HEK293T (cell line): Measurements from ENCODE around the gene ABCB9.

Source experiments
- CTCF ChIA-PET: fragments of 350-600 bp; formaldehyde crosslinking; extraction: SDS; loops from one replicate; lab custom pipeline; 2021; ENCODE audit warnings: antibody characterized with exemption, inconsistent platforms; lab: Yijun Ruan, JAX
- POLR2A ChIA-PET: fragments of 350-600 bp; formaldehyde crosslinking; extraction: SDS; loops from one replicate; lab custom pipeline; 2020; ENCODE audit warnings: antibody characterized with exemption, inconsistent platforms; lab: Yijun Ruan, JAX
- DNase-seq: peaks from one replicate; pipeline ENCODE4 v3.0.0; 2012; ENCODE audit warnings: mixed read lengths; ENCODE audit errors: extremely low spot score
- ARNT ChIP-seq: fragments of 450-650 bp; IDR thresholded peaks from 2 replicates; pipeline ENCODE4 v1.6.1; 2017; ENCODE audit warnings: mild to moderate bottlenecking
- BHLHE40 ChIP-seq: fragments of 450-650 bp; IDR thresholded peaks from 2 replicates; pipeline ENCODE4 v1.6.1; 2016; ENCODE audit warnings: mild to moderate bottlenecking, moderate library complexity, borderline replicate concordance
- CTBP1 ChIP-seq: fragments of 450-650 bp; IDR thresholded peaks from 2 replicates; pipeline ENCODE4 v1.6.1; 2016; ENCODE audit warnings: borderline replicate concordance
- ELF4 ChIP-seq: fragments of 450-650 bp; IDR thresholded peaks from 2 replicates; pipeline ENCODE4 v1.6.1; 2017; ENCODE audit warnings: antibody characterized with exemption
- FOXA1 ChIP-seq: fragments of 450-650 bp; IDR thresholded peaks from 2 replicates; pipeline ENCODE4 v1.6.1; 2016; ENCODE audit warnings: mild to moderate bottlenecking
- FOXK2 ChIP-seq: fragments of 450-650 bp; IDR thresholded peaks from 2 replicates; pipeline ENCODE4 v1.6.1; 2016; ENCODE audit warnings: mild to moderate bottlenecking
- FOXM1 ChIP-seq: fragments of 450-650 bp; IDR thresholded peaks from 2 replicates; pipeline ENCODE4 v1.6.1; 2017; ENCODE audit warnings: mild to moderate bottlenecking, borderline replicate concordance
- HDGF ChIP-seq: fragments of 450-650 bp; IDR thresholded peaks from 2 replicates; pipeline ENCODE4 v1.6.1; 2017; ENCODE audit warnings: antibody characterized with exemption, borderline replicate concordance
- L3MBTL2 ChIP-seq: fragments of 450-650 bp; conservative IDR thresholded peaks from 2 replicates; pipeline ENCODE4 v1.6.1; 2016; ENCODE audit warnings: mild to moderate bottlenecking
- LEF1 ChIP-seq: fragments of 450-650 bp; IDR thresholded peaks from 2 replicates; pipeline ENCODE4 v1.6.1; 2017; ENCODE audit warnings: mild to moderate bottlenecking, borderline replicate concordance
- NFRKB ChIP-seq: fragments of 450-650 bp; IDR thresholded peaks from 2 replicates; pipeline ENCODE4 v1.6.1; 2016; ENCODE audit warnings: mild to moderate bottlenecking, moderate library complexity
- PKNOX1 ChIP-seq: fragments of 450-650 bp; IDR thresholded peaks from 2 replicates; pipeline ENCODE4 v1.6.1; 2016
- SP1 ChIP-seq: fragments of 450-650 bp; IDR thresholded peaks from 2 replicates; pipeline ENCODE4 v1.6.1; 2017
- SUZ12 ChIP-seq: fragments of 450-650 bp; IDR thresholded peaks from 2 replicates; pipeline ENCODE4 v1.6.1; 2016; ENCODE audit warnings: mild to moderate bottlenecking
- TARDBP ChIP-seq: fragments of 450-650 bp; IDR thresholded peaks from 2 replicates; pipeline ENCODE4 v1.6.1; 2016
- ZNF384 ChIP-seq: fragments of 450-650 bp; IDR thresholded peaks from 2 replicates; pipeline ENCODE4 v1.6.1; 2016

ABCB9 gene

GRCh38 chr12:122974274-122974891 is 8.1 kb upstream of the ABCB9 start:
- peak; percentile 90 for DNase-seq
- CTCF ChIA-PET, result no interaction called here
- POLR2A ChIA-PET, result interaction anchor here (0.9 to 2.5 kb wide), 5 partner anchors 8 to 103 kb away, joined by 3 to 11 read pairs (median 3); partner anchors contain the start of gene ABCB9
- TF ChIP-seq FOXM1 (peak; percentile 51; the same call in 1 of the 2 replicates), ELF4 (no peak)

- TF ChIP-seq FOXA1 (no peak), ARNT (no peak), PKNOX1 (no peak), SUZ12 (no peak), NFRKB (no peak), L3MBTL2 (no peak), FOXK2 (no peak), ELF4 (no peak)
- no peak for DNase-seq
- POLR2A ChIA-PET, result interaction anchor here (1.0 to 1.1 kb wide), 2 partner anchors 10 to 263 kb away, joined by 3 to 4 read pairs; no protein-coding TSS in a partner anchor
- CTCF ChIA-PET, result no interaction called here
These were observed 3.4 kb upstream of the ABCB9 start for GRCh38 chr12:122969676-122970075.

- ChIA-PET POLR2A (no interaction called here), CTCF (no interaction called here)
- TF ChIP-seq HDGF (no peak), FOXK2 (no peak), FOXM1 (no peak), PKNOX1 (no peak), ELF4 (no peak), BHLHE40 (no peak), TARDBP (no peak), FOXA1 (no peak), LEF1 (no peak), ARNT (no peak), NFRKB (no peak), ZNF384 (no peak), L3MBTL2 (no peak), CTBP1 (no peak), SUZ12 (no peak), SP1 (no peak)
- DNase-seq, result no peak
These were observed 1.8 kb upstream of the ABCB9 start for GRCh38 chr12:122968104-122968503.

GRCh38 chr12:122966743-122967550 is 684 bp upstream of the ABCB9 start:
- TF ChIP-seq NFRKB (no peak), SUZ12 (no peak)
- no peak for DNase-seq
- CTCF ChIA-PET, result interaction anchor here (0.5 to 0.7 kb wide), 2 partner anchors 14 to 614 kb away, joined by 3 read pairs; no protein-coding TSS in a partner anchor
- POLR2A ChIA-PET, result interaction anchor here (0.7 to 1.8 kb wide), 6 partner anchors 8 to 440 kb away, joined by 3 to 17 read pairs (median 8); partner anchors contain the start of genes ARL6IP4, KNTC1, MPHOSPH9 and MTRFR

GRCh38 chr12:122965321-122965751 is 927 bp downstream of the ABCB9 start:
- DNase-seq, result no peak
- TF ChIP-seq LEF1, result no peak
- TF ChIP-seq FOXM1, result no peak
- TF ChIP-seq BHLHE40, result no peak
- TF ChIP-seq ELF4, result no peak
- TF ChIP-seq FOXK2, result no peak
- TF ChIP-seq CTBP1, result no peak
- ChIA-PET CTCF (no interaction called here), POLR2A (interaction anchor here (0.9 to 1.7 kb wide), 3 partner anchors 9 to 11 kb away, joined by 4 to 11 read pairs (median 6); partner anchors contain the start of gene OGFOD2)

GRCh38 chr12:122964439-122965257 is 1.6 kb downstream of the ABCB9 start:
- DNase-seq, result no peak
- TF ChIP-seq ZNF384, result no peak
- no peak for TF ChIP-seq FOXA1
- no peak for TF ChIP-seq FOXM1
- no peak for TF ChIP-seq ARNT
- no peak for TF ChIP-seq PKNOX1
- no peak for TF ChIP-seq BHLHE40
- TF ChIP-seq ELF4, result no peak
- ChIA-PET CTCF (no interaction called here), POLR2A (interaction anchor here (0.9 kb wide), 1 partner anchor 8 kb away, joined by 4 read pairs; no protein-coding TSS in a partner anchor)
